ENCODE data around the gene LRMDA.
"Not testable (repeated sequence)": the region's sequence is repeated elsewhere in the genome, so short reads cannot be mapped to it uniquely, and the experiment has no call there.

LRMDA gene

GRCh38 chr10:75511011-75511410 is 79.6 kb downstream of the LRMDA start:
- Histone ChIP-seq H3K9ac (ENCODE audit: low read length) (no peak overlapping the region), H3K27ac (ENCODE audit: low read depth, low read length) (no peak overlapping the region), H3K4me3 (ENCODE audit: low read depth, low read length) (no peak overlapping the region), H3K27me3 (ENCODE audit: control insufficient read depth, insufficient read depth, low read length) (peaks cover 28% of the 10 kb centered on the region), H3K4me1 (ENCODE audit: control insufficient read depth, insufficient read depth, low read length) (peaks cover 11% of the 10 kb centered on the region), H3K36me3 (ENCODE audit: control insufficient read depth, insufficient read depth, low read length) (no peaks in the 10 kb centered on the region), H3K9me3 (ENCODE audit: control insufficient read depth, insufficient read depth, low read depth, low read length) (0 out of 2 replicates have a peak, but pooled peaks cover 2% of the 10 kb centered on the region)

- no peak overlapping the region for H3K9ac ChIP-seq (ENCODE audit: low read length)
- peaks cover 25% of the 10 kb centered on the region for H3K27me3 ChIP-seq (ENCODE audit: control insufficient read depth, insufficient read depth, low read length)
- H3K4me3 ChIP-seq (ENCODE audit: low read depth, low read length), result no peak overlapping the region
- H3K9me3 ChIP-seq (ENCODE audit: control insufficient read depth, insufficient read depth, low read depth, low read length), result 0 out of 2 replicates have a peak, but pooled peaks cover 2% of the 10 kb centered on the region
- no peak overlapping the region for H3K27ac ChIP-seq (ENCODE audit: low read depth, low read length)
- H3K36me3 ChIP-seq (ENCODE audit: control insufficient read depth, insufficient read depth, low read length), result no peaks in the 10 kb centered on the region
- peaks cover 11% of the 10 kb centered on the region for H3K4me1 ChIP-seq (ENCODE audit: control insufficient read depth, insufficient read depth, low read length)
These were observed 80.9 kb downstream of the LRMDA start for GRCh38 chr10:75512203-75512933.

GRCh38 chr10:75513292-75513885 is 82.0 kb downstream of the LRMDA start:
- peaks cover 24% of the 10 kb centered on the region for H3K27me3 ChIP-seq (ENCODE audit: control insufficient read depth, insufficient read depth, low read length)
- no peak overlapping the region for H3K9ac ChIP-seq (ENCODE audit: low read length)
- no peaks in the 10 kb centered on the region for H3K36me3 ChIP-seq (ENCODE audit: control insufficient read depth, insufficient read depth, low read length)
- H3K9me3 ChIP-seq (ENCODE audit: control insufficient read depth, insufficient read depth, low read depth, low read length), result 0 out of 2 replicates have a peak, but pooled peaks cover 2% of the 10 kb centered on the region
- no peak overlapping the region for H3K4me3 ChIP-seq (ENCODE audit: low read depth, low read length)
- H3K4me1 ChIP-seq (ENCODE audit: control insufficient read depth, insufficient read depth, low read length), result peaks cover 11% of the 10 kb centered on the region
- H3K27ac ChIP-seq (ENCODE audit: low read depth, low read length), result no peak overlapping the region

- H3K4me3 ChIP-seq (ENCODE audit: low read depth, low read length), result no peak overlapping the region
These were observed 83.4 kb downstream of the LRMDA start for GRCh38 chr10:75514830-75515229.

GRCh38 chr10:75516154-75516553 is 84.7 kb downstream of the LRMDA start:
- not testable (repeated sequence) for H3K9ac ChIP-seq (ENCODE audit: low read length)

More at GRCh38 chr10:75514830-75515229, 83.4 kb downstream of the LRMDA start:
- Histone ChIP-seq H3K4me1 (ENCODE audit: control insufficient read depth, insufficient read depth, low read length) (peaks cover 11% of the 10 kb centered on the region), H3K9me3 (ENCODE audit: control insufficient read depth, insufficient read depth, low read depth, low read length) (0 out of 2 replicates have a peak, but pooled peaks cover 2% of the 10 kb centered on the region), H3K27ac (ENCODE audit: low read depth, low read length) (no peak overlapping the region), H3K27me3 (ENCODE audit: control insufficient read depth, insufficient read depth, low read length) (peaks cover 26% of the 10 kb centered on the region), H3K36me3 (ENCODE audit: control insufficient read depth, insufficient read depth, low read length) (no peaks in the 10 kb centered on the region), H3K9ac (ENCODE audit: low read length) (no peak overlapping the region)

GRCh38 chr10:75519213-75519612 is 87.8 kb downstream of the LRMDA start:
- H3K4me1 ChIP-seq (ENCODE audit: control insufficient read depth, insufficient read depth, low read length); H3K27ac ChIP-seq (ENCODE audit: low read depth, low read length); H3K4me3 ChIP-seq (ENCODE audit: low read depth, low read length); H3K9ac ChIP-seq (ENCODE audit: low read length); H3K9me3 ChIP-seq (ENCODE audit: control insufficient read depth, insufficient read depth, low read depth, low read length); H3K36me3 ChIP-seq (ENCODE audit: control insufficient read depth, insufficient read depth, low read length): not testable (repeated sequence)
- H3K27me3 ChIP-seq (ENCODE audit: control insufficient read depth, insufficient read depth, low read length), result peaks cover 19% of the 10 kb centered on the region

More at GRCh38 chr10:75516154-75516553, 84.7 kb downstream of the LRMDA start:
- peaks cover 13% of the 10 kb centered on the region for H3K27me3 ChIP-seq (ENCODE audit: control insufficient read depth, insufficient read depth, low read length)
- H3K27ac ChIP-seq (ENCODE audit: low read depth, low read length); H3K4me3 ChIP-seq (ENCODE audit: low read depth, low read length); H3K36me3 ChIP-seq (ENCODE audit: control insufficient read depth, insufficient read depth, low read length); H3K9me3 ChIP-seq (ENCODE audit: control insufficient read depth, insufficient read depth, low read depth, low read length): not testable (repeated sequence)
- H3K4me1 ChIP-seq (ENCODE audit: control insufficient read depth, insufficient read depth, low read length), result peaks cover 11% of the 10 kb centered on the region

- H3K9me3 ChIP-seq (ENCODE audit: control insufficient read depth, insufficient read depth, low read depth, low read length); H3K9ac ChIP-seq (ENCODE audit: low read length); H3K36me3 ChIP-seq (ENCODE audit: control insufficient read depth, insufficient read depth, low read length); H3K27ac ChIP-seq (ENCODE audit: low read depth, low read length); H3K4me1 ChIP-seq (ENCODE audit: control insufficient read depth, insufficient read depth, low read length): not testable (repeated sequence)
- Histone ChIP-seq H3K4me3 (ENCODE audit: low read depth, low read length) (peak overlapping the region; percentile 58), H3K27me3 (ENCODE audit: control insufficient read depth, insufficient read depth, low read length) (peaks cover 19% of the 10 kb centered on the region)
These were observed 89.9 kb downstream of the LRMDA start for GRCh38 chr10:75521194-75521829.

GRCh38 chr10:75525067-75525466 is 93.6 kb downstream of the LRMDA start:
- Histone ChIP-seq H3K27me3 (ENCODE audit: control insufficient read depth, insufficient read depth, low read length) (peaks cover 16% of the 10 kb centered on the region), H3K9me3 (ENCODE audit: control insufficient read depth, insufficient read depth, low read depth, low read length) (no peaks in the 10 kb centered on the region), H3K36me3 (ENCODE audit: control insufficient read depth, insufficient read depth, low read length) (no peaks in the 10 kb centered on the region), H3K9ac (ENCODE audit: low read length) (no peak overlapping the region), H3K27ac (ENCODE audit: low read depth, low read length) (no peak overlapping the region), H3K4me3 (ENCODE audit: low read depth, low read length) (no peak overlapping the region), H3K4me1 (ENCODE audit: control insufficient read depth, insufficient read depth, low read length) (no peaks in the 10 kb centered on the region)

- Histone ChIP-seq H3K36me3 (ENCODE audit: control insufficient read depth, insufficient read depth, low read length) (no peaks in the 10 kb centered on the region), H3K4me1 (ENCODE audit: control insufficient read depth, insufficient read depth, low read length) (no peaks in the 10 kb centered on the region), H3K9ac (ENCODE audit: low read length) (no peak overlapping the region), H3K4me3 (ENCODE audit: low read depth, low read length) (no peak overlapping the region), H3K27ac (ENCODE audit: low read depth, low read length) (no peak overlapping the region), H3K9me3 (ENCODE audit: control insufficient read depth, insufficient read depth, low read depth, low read length) (no peaks in the 10 kb centered on the region), H3K27me3 (ENCODE audit: control insufficient read depth, insufficient read depth, low read length) (peaks cover 16% of the 10 kb centered on the region)
These were observed 94.2 kb downstream of the LRMDA start for GRCh38 chr10:75525646-75526045.

GRCh38 chr10:75527542-75527941 is 96.1 kb downstream of the LRMDA start:
- Histone ChIP-seq H3K36me3 (ENCODE audit: control insufficient read depth, insufficient read depth, low read length) (no peaks in the 10 kb centered on the region), H3K9me3 (ENCODE audit: control insufficient read depth, insufficient read depth, low read depth, low read length) (no peaks in the 10 kb centered on the region), H3K27ac (ENCODE audit: low read depth, low read length) (no peak overlapping the region), H3K4me1 (ENCODE audit: control insufficient read depth, insufficient read depth, low read length) (no peaks in the 10 kb centered on the region), H3K9ac (ENCODE audit: low read length) (no peak overlapping the region), H3K4me3 (ENCODE audit: low read depth, low read length) (no peak overlapping the region), H3K27me3 (ENCODE audit: control insufficient read depth, insufficient read depth, low read length) (peaks cover 7% of the 10 kb centered on the region)

- no peaks in the 10 kb centered on the region for H3K4me1 ChIP-seq (ENCODE audit: control insufficient read depth, insufficient read depth, low read length)
- no peaks in the 10 kb centered on the region for H3K36me3 ChIP-seq (ENCODE audit: control insufficient read depth, insufficient read depth, low read length)
- H3K27me3 ChIP-seq (ENCODE audit: control insufficient read depth, insufficient read depth, low read length), result no peaks in the 10 kb centered on the region
- no peak overlapping the region for H3K27ac ChIP-seq (ENCODE audit: low read depth, low read length)
- H3K9me3 ChIP-seq (ENCODE audit: control insufficient read depth, insufficient read depth, low read depth, low read length), result no peaks in the 10 kb centered on the region
- H3K9ac ChIP-seq (ENCODE audit: low read length), result no peak overlapping the region
- no peak overlapping the region for H3K4me3 ChIP-seq (ENCODE audit: low read depth, low read length)
These were observed 97.0 kb downstream of the LRMDA start for GRCh38 chr10:75528392-75528791.

Measured in HUES6 (cell line).